HCT116 (cell line): ENCODE data around the gene EIF2AK3. TPM values are rescaled to one million over a fixed set of nuclear protein-coding genes. Genes with fewer than 3 reads are reported as not detected.

Experiments used
- ATAC-seq: fragments of 200-7000 bp; cut with Tn5 transposase; 2 replicates; pipeline ENCODE4 v1.9.1; 2020; ENCODE audit warnings: mild to moderate bottlenecking, moderate library complexity
- BruUV-seq: library from RNA; stranded (reverse); fragments of 400-500 nt; replicated peaks from 2 replicates; lab custom pipeline; 2021; lab: Mats Ljungman, UMichigan
- CTCF ChIA-PET: fragments of 300-600 bp; sonication (Branson Sonifier 250); formaldehyde crosslinking; loops from one replicate; lab custom pipeline; 2021; ENCODE audit warnings: antibody characterized with exemption; lab: Charles Lee
- POLR2A ChIA-PET: fragments of 300-600, 350-600 bp; sonication (Branson Sonifier 250); formaldehyde crosslinking; loops from one replicate; lab custom pipeline; 2021; ENCODE audit warnings: antibody characterized with exemption; lab: Charles Lee
- RAD21 ChIA-PET, 2 experiments: fragments of 300-600 bp; sonication (Branson Sonifier 250); formaldehyde crosslinking; loops; one replicate each; lab custom pipeline; 2023; ENCODE audit warnings: low total read pairs in 2 of 2; ENCODE audit not compliant: uncharacterized antibody in 2 of 2, unreplicated experiment in 2 of 2, low non-redundant PET in 1 of 2; lab: Charles Lee
- DNase-seq: peaks from one replicate; pipeline ENCODE4 v3.0.0-alpha.2; 2010; ENCODE audit warnings: low read depth, low spot score
- H2AFZ ChIP-seq: fragments of 200-600 bp; shearing (Covaris generic), sonication (generic); 2 replicates; pipeline ENCODE4 v1.6.1; 2017; ENCODE audit warnings: low read depth, mixed run types, mixed read lengths, antibody characterized with exemption, low read length; ENCODE audit not compliant: poor library complexity, severe bottlenecking
- H3K27ac ChIP-seq: 2 replicates; pipeline ENCODE4 v1.5.1; 2012; ENCODE audit warnings: low read depth, low read length
- H3K27me3 ChIP-seq: fragments of 200-600 bp; sonication (generic); 2 replicates; pipeline ENCODE4 v1.6.1; 2016; ENCODE audit warnings: mixed run types, low read length, mixed read lengths; ENCODE audit not compliant: insufficient read depth
- H3K36me3 ChIP-seq, 2 experiments: fragments of 200-500 bp in 1 of 2; fragments of 200-600 bp in 1 of 2; sonication (Bioruptor generic) in 1 of 2; sonication (generic) in 1 of 2; 2 replicates each; pipeline versions ENCODE4 v1.5.1 to v1.6.1; 2014 to 2016; ENCODE audit warnings: low read length in 2 of 2, inconsistent platforms in 1 of 2, mixed read lengths in 1 of 2, mixed run types in 1 of 2; ENCODE audit not compliant: insufficient read depth in 2 of 2, control insufficient read depth in 1 of 2
- H3K4me1 ChIP-seq, 2 experiments: fragments of 200-600 bp in 1 of 2; sonication (generic) in 1 of 2; 2 replicates each; pipeline versions ENCODE4 v1.5.1 to v1.6.1; 2012 to 2017; ENCODE audit warnings: low read length in 2 of 2, inconsistent platforms in 1 of 2, mild to moderate bottlenecking in 1 of 2, mixed read lengths in 1 of 2, mixed run types in 1 of 2, moderate library complexity in 1 of 2; ENCODE audit not compliant: insufficient read depth in 2 of 2, control insufficient read depth in 1 of 2
- H3K4me2 ChIP-seq: fragments of 200-600 bp; sonication (generic); 2 replicates; pipeline ENCODE4 v1.6.1; 2017; ENCODE audit warnings: mixed run types, low read length, mixed read lengths
- H3K4me3 ChIP-seq, 2 experiments: fragments of 200-600 bp in 1 of 2; sonication (generic) in 1 of 2; replicated peaks in 1 of 2; 2 replicates each; pipeline ENCODE4 v1.5.1; 2011 to 2016; ENCODE audit warnings: low read length in 2 of 2, control low read depth in 1 of 2, low read depth in 1 of 2, mild to moderate bottlenecking in 1 of 2, mixed read lengths in 1 of 2, mixed run types in 1 of 2
- H3K79me2 ChIP-seq: fragments of 200-600 bp; sonication (generic); 2 replicates; pipeline ENCODE4 v1.6.1; 2017; ENCODE audit warnings: mild to moderate bottlenecking, mixed run types, low read length, moderate library complexity, mixed read lengths; ENCODE audit not compliant: insufficient read depth
- H3K9ac ChIP-seq: fragments of 200-600 bp; sonication (generic); 2 replicates; pipeline ENCODE4 v1.6.1; 2016; ENCODE audit warnings: low read length, mixed read lengths
- H3K9me2 ChIP-seq: fragments of 200-600 bp; sonication (generic), shearing (Covaris generic); 2 replicates; pipeline ENCODE4 v1.6.1; 2017; ENCODE audit warnings: mixed run types, mild to moderate bottlenecking, moderate library complexity; ENCODE audit not compliant: insufficient read depth
- H3K9me3 ChIP-seq, 2 experiments: fragments of 200-500 bp in 1 of 2; fragments of 200-600 bp in 1 of 2; sonication (Bioruptor generic) in 1 of 2; sonication (generic) in 1 of 2; 2 replicates each; pipeline ENCODE4 v1.6.1; 2014 to 2017; ENCODE audit warnings: low read length in 2 of 2, mixed read lengths in 2 of 2, inconsistent platforms in 1 of 2, low read depth in 1 of 2, mild to moderate bottlenecking in 1 of 2, mixed run types in 1 of 2, moderate library complexity in 1 of 2; ENCODE audit not compliant: control insufficient read depth in 1 of 2, insufficient read depth in 1 of 2
- H4K20me1 ChIP-seq: fragments of 200-600 bp; sonication (generic), shearing (Covaris generic); 2 replicates; pipeline ENCODE4 v1.6.1; 2017; ENCODE audit warnings: mixed run types, mild to moderate bottlenecking, moderate library complexity; ENCODE audit not compliant: insufficient read depth
- ATF3 ChIP-seq: IDR thresholded peaks from 2 replicates; pipeline ENCODE4 v1.6.1; 2012
- CBX3 ChIP-seq: IDR thresholded peaks from 2 replicates; pipeline ENCODE4 v1.6.1; 2012; ENCODE audit warnings: low read depth
- CEBPB ChIP-seq: IDR thresholded peaks from 2 replicates; pipeline ENCODE4 v1.6.1; 2012; ENCODE audit warnings: low read depth
- CTCF ChIP-seq, 3 experiments: fragments of 200-600 bp in 1 of 3; sonication (generic) in 1 of 3; IDR thresholded peaks in 2 of 3; conservative IDR thresholded peaks in 1 of 3; 2 replicates each; pipeline ENCODE4 v1.5.1; 2012 to 2017; ENCODE audit warnings: low read depth in 2 of 3, low read length in 2 of 3, antibody characterized with exemption in 1 of 3, borderline replicate concordance in 1 of 3, control low read depth in 1 of 3, mild to moderate bottlenecking in 1 of 3, mixed read lengths in 1 of 3, mixed run types in 1 of 3, moderate library complexity in 1 of 3; ENCODE audit not compliant: insufficient read depth in 1 of 3
- EGR1 ChIP-seq: IDR thresholded peaks from 2 replicates; pipeline ENCODE4 v1.6.1; 2012; ENCODE audit warnings: low read depth
- ELF1 ChIP-seq: IDR thresholded peaks from 2 replicates; pipeline ENCODE4 v1.6.1; 2012; ENCODE audit warnings: low read depth, borderline replicate concordance
- EZH2phosphoT487 ChIP-seq: fragments of 200-600 bp; IDR thresholded peaks from 2 replicates; pipeline ENCODE4 v1.6.1; 2018; ENCODE audit warnings: antibody characterized with exemption, borderline replicate concordance
- FOSL1 ChIP-seq: IDR thresholded peaks from 2 replicates; pipeline ENCODE4 v1.6.1; 2012; ENCODE audit warnings: low read depth
- JUND ChIP-seq: IDR thresholded peaks from 2 replicates; pipeline ENCODE4 v1.6.1; 2012
- MAX ChIP-seq: IDR thresholded peaks from 2 replicates; pipeline ENCODE4 v1.6.1; 2012
- POLR2A ChIP-seq: IDR thresholded peaks from 2 replicates; pipeline ENCODE4 v1.7.0; 2011; ENCODE audit warnings: borderline replicate concordance; ENCODE audit not compliant: insufficient read depth, insufficient read length; ENCODE audit errors: extremely low read depth
- POLR2AphosphoS5 ChIP-seq: IDR thresholded peaks from 2 replicates; pipeline ENCODE4 v1.6.1; 2011; ENCODE audit warnings: mild to moderate bottlenecking, low read depth, low read length, moderate library complexity
- RAD21 ChIP-seq: IDR thresholded peaks from 2 replicates; pipeline ENCODE4 v1.6.1; 2012; ENCODE audit warnings: low read depth, mild to moderate bottlenecking
- REST ChIP-seq: IDR thresholded peaks from 2 replicates; pipeline ENCODE4 v1.6.1; 2012; ENCODE audit warnings: low read depth
- SIN3A ChIP-seq: IDR thresholded peaks from 2 replicates; pipeline ENCODE4 v1.6.1; 2012; ENCODE audit warnings: low read depth
- SP1 ChIP-seq: IDR thresholded peaks from 2 replicates; pipeline ENCODE4 v1.6.1; 2012; ENCODE audit warnings: low read depth
- SRF ChIP-seq: IDR thresholded peaks from 2 replicates; pipeline ENCODE4 v1.6.1; 2012; ENCODE audit warnings: low read depth
- YY1 ChIP-seq: IDR thresholded peaks from 2 replicates; pipeline ENCODE4 v1.6.1; 2011; ENCODE audit warnings: low read length, low read depth, moderate library complexity, mild to moderate bottlenecking; ENCODE audit not compliant: insufficient replicate concordance; ENCODE audit errors: extremely low read depth
- ZBTB33 ChIP-seq: IDR thresholded peaks from 2 replicates; pipeline ENCODE4 v1.6.1; 2011; ENCODE audit warnings: mild to moderate bottlenecking, low read length, moderate library complexity; ENCODE audit not compliant: insufficient replicate concordance; ENCODE audit errors: extremely low read depth
- intact Hi-C: fragments of 100-400 bp; cut with micrococcal nuclease; formaldehyde crosslinking; loops from 2 replicates; pipeline ENCODE4 v1.10.0; 2022
- total RNA-seq: library from RNA; stranded (reverse); gene quantifications from one replicate; pipeline ENCODE4 v1.2.1, GENCODE V29; 2021; ENCODE audit not compliant: unreplicated experiment

EIF2AK3 gene
- total RNA-seq, 1 experiment from 2014 or later: 8.9 TPM

GRCh38 chr2:88668862-88669261, 41.6 kb upstream of the EIF2AK3 start:
- RAD21 ChIA-PET: no interaction called here
- Histone ChIP-seq H3K9me2 (no peaks in the 10 kb centered on the region), H3K4me2 (no peak overlapping the region), H4K20me1 (no peaks in the 10 kb centered on the region), H3K27ac (no peak overlapping the region), H3K27me3 (no peaks in the 10 kb centered on the region), H2AFZ (no peak overlapping the region), H3K4me3 (no peak overlapping the region), H3K79me2 (no peaks in the 10 kb centered on the region), H3K36me3 (no peaks in the 10 kb centered on the region), H3K9ac (no peak overlapping the region), H3K4me1 (peaks cover 9 to 11% of the 10 kb centered on the region in 2 experiments), H3K9me3 (no peaks in the 10 kb centered on the region)
- TF ChIP-seq CTCF (IDR thresholded peaks at IDR 0.05 in 2 of 3, conservative IDR thresholded peaks at IDR 0.05 in 1 of 3; ENCODE audit: borderline replicate concordance in 1 of 3, insufficient read depth in 1 of 3, low read depth in 2 of 3, low read length in 2 of 3): no peak
- TF ChIP-seq RAD21: no peak
- no peak for TF ChIP-seq REST
- TF ChIP-seq EGR1: no peak
- no peak for TF ChIP-seq EZH2phosphoT487
- no peak for TF ChIP-seq SRF
- no peak for TF ChIP-seq JUND
- no peak for TF ChIP-seq POLR2AphosphoS5
- TF ChIP-seq CBX3: no peak
- TF ChIP-seq CEBPB: no peak
- TF ChIP-seq MAX: no peak
- TF ChIP-seq ELF1: no peak
- TF ChIP-seq ZBTB33: no peak
- TF ChIP-seq SIN3A: no peak
- TF ChIP-seq ATF3: no peak
- TF ChIP-seq FOSL1: no peak
- TF ChIP-seq POLR2A: no peak
- TF ChIP-seq YY1: no peak
- TF ChIP-seq SP1: no peak
- ATAC-seq (no peak), DNase-seq (no peak)
- no TSS peak for BruUV-seq
- intact Hi-C loops: loop anchor here (1.0 to 2.0 kb wide), 2 partner anchors 78 to 478 kb away; no protein-coding TSS in a partner anchor
- POLR2A ChIA-PET: no interaction called here
- CTCF ChIA-PET: interaction anchor here (0.5 to 1.8 kb wide), 10 partner anchors 9 to 100 kb away, joined by 3 to 15 read pairs (median 3); no protein-coding TSS in a partner anchor
